HG03159 (cell line): ENCODE results near the gene TGFB1.
"Not testable (repeated sequence)": the region's sequence is repeated elsewhere in the genome, so short reads cannot be mapped to it uniquely, and the experiment has no call there.

Experiments
- ATAC-seq: cut with Tn5 transposase; IDR thresholded peaks from one replicate; pipeline ENCODE4 v1.9.1; 2021; ENCODE audit warnings: mild to moderate bottlenecking, moderate library complexity; ENCODE audit not compliant: unreplicated experiment

The TGFB1 gene

DNA sequence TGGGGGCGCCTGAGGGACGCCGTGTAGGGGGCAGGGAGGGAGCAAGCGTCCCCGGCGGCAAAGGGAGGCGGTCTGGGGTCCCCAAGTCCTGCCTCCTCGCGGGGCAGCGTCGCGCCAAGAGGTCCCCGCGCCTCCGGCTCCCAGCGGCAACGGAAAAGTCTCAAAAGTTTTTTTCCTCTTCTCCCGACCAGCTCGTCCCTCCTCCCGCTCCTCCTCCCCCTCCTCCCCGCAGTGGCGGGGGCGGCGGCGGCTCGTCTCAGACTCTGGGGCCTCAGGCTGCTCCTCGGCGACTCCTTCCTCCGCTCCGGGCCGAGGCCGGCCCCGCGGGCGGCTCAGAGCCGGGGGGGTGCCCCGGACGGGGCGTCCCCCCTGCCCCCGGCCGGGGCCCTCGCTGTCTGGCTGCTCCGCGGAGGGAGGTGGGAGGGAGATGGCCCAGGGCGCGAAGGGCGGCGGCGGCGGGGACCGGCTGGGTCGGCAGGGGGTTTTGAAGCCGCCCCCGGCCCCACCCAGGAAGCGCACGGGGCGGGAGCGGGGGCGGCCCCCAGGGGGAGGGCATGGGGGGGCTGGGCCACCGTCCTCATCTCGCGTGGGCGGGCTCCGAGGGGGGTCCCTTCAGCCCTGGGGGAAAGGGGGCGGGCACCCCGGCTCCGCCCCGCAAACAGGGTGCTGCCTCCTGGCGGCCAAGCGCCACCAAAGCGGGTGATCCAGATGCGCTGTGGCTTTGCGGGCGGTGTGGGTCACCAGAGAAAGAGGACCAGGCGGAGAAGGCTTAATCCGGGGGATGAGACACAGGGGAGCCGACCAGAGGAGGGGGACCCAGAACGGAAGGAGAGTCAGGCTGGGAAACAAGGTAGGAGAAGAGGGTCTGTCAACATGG lies at the start of gene TGFB1:
TGFB1 (minus strand) TSS at position 457 of the 877 bp plus-strand sequence. CDS start 878 bp downstream, outside the sequence.
- ATAC-seq = peak; percentile 50

DNA sequence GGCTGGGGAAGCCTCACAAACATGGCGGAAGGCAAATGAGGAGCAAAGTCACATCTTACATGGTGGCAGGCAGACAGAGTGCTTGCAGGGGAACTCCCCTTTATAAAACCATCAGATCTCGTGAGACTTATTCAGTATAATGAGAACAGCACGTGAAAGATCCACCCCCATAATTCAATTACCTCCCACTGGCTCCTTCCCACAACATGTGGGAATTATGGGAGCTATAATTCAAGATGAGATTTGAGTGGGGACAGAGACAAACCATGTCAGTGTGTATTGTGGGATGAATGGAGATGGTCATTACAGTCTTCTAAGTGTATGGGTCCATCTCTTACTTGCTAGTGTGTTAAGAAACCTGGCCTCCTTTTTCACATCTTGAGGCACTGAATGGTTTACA lies 48.3 kb upstream of the TGFB1 start:
- no peak for ATAC-seq

DNA sequence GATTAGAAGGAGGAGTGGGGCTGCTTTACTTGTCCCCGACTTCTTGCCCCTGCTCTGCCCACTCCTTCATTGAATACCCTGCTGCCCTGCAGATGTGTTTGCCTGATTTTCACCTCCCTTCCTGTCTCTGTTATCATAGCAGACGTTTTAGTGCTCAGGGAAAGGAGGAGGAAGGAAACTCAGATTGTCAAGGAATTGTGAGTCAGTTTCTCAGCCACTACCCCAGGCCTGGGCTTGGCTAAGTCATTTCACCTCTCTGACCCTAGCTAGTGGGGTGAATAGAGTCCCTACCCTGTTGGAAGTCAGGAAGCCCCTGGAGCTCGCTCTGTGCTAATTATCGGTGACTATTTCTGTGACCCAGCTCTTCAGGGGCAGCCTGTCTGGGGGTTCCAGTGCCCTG lies 47.8 kb upstream of the TGFB1 start:
- no peak for ATAC-seq

DNA sequence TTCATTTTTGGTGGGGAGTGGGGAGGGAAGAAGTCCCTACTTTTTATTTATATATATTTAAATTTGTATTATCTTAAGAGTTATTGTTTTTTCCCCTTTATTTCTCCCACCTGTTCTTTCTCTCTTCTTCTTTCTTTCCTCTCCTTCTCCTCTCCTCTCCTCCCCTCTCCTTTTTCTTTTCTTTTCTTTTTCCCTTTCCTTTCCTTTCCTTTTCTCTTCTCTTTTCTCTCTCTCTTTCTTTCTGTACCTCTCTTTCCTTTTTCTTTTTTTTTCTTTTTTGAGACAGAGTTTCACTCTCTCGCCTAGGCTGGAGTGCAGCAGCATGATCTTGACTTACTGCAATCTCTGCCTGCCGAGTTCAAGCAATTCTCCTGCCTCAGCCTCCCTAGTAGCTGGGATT lies 45.8 kb upstream of the TGFB1 start:
- no peak for ATAC-seq

DNA sequence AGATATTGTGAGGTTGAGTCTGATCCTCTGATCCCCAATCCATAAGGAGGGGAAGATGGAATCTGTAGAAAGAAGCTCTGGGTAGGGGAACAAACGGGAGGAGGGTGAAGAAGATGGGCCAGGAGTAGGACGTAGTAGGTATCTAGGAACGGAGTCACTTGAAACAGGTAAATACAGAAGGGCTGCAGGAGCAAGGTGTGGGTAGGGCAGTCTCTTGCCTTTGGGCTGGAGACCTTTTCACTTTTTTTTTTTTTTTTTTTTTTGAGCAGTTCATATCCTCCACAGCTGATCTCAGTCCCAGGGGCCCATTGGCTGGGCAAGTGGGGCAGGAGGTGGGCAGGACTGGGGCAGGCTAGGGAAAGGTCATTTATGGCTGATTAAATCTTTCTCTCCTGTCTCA lies 45.4 kb upstream of the TGFB1 start:
- no peak for ATAC-seq

DNA sequence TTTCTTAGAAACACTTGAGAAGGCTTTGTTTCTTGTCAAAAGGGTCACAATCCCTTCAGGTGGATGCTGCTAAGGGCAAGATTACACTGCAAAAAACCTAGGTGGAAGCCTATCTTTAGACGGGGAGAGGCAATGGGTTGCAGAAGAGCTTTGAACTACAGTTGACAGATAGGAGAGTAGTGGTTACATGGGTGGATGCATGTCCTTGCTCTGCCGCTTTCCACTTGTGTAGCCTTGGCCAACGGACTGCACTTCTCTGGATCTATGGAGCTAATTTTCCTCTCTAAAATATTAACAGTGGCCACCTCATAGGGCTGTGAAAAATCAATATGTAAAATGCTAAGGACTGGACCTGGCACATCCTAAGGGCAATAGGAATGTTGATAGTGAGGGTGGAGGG lies 44.9 kb upstream of the TGFB1 start:
- ATAC-seq = no peak

DNA sequence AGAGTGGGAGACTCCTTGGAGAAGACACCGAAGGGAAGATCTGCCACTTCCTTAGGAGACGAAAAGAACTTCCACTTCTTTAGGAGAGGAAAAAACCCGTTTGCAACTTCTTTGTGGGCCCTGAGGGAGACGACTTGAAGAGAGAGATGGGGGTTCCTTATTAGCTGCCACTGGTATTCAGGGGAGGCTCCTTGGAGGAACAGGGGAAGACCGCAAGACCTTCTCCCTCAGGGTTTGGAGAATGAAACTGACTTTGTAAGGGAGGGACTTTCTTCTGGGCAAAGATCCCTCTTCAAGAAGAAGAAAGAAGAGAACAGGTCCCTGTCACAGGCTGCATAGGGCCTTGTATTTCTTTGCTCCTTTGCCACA lies 44.3 kb upstream of the TGFB1 start:
- ATAC-seq = no peak

DNA sequence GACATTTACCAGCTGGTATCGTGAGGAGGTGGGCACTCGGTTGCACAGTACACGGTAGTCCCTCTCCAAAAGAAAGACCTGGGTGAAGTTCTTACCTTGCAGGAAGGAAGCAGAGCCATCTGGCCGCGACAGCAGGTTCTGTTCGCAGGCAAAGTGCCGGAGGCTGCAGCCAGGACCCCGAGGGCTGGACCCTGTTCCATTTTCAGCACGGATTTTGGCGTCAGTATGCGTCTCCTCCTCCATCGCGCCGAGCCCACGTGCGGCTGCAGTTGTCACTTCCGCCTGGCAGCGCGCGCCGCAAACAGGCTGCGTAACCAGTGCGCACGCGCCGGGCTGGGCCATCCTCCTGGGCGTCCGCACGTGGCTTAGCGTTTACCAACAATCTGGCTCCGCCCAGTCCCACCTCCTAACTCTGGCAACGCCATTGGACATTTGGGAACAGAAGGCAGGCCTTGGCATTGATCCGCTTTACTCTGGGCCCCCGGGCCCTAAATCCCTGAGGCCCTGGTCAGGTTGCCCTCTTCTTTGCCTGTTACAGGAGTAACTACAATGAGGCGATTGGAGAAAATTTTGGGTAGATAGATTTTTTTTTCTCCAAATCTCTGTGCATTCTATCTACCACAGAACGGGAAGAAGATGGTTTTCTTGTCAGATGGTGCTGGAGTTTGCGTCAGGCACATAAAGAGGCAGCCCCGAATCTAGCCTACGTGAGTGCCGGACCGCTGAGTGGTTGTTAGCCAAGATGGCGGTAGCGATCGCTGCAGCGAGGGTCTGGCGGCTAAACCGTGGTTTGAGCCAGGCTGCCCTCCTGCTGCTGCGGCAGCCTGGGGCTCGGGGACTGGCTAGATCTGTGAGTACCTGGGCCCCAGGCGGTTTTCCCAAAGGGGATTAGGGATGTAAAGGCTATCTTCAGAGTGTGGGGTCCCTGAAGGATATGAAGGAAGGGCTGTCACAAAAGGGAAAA lies 43.6 kb upstream of the TGFB1 start, which contains the start of the genes BCKDHA and EXOSC5:
BCKDHA (plus strand) TSS at position 733 of the 964 bp plus-strand sequence; CDS start at position 743, 10 bp downstream.
EXOSC5 (minus strand) TSS at position 274 of the 964 bp plus-strand sequence; CDS start at position 243, 31 bp downstream.
- peak; percentile 86 for ATAC-seq

DNA sequence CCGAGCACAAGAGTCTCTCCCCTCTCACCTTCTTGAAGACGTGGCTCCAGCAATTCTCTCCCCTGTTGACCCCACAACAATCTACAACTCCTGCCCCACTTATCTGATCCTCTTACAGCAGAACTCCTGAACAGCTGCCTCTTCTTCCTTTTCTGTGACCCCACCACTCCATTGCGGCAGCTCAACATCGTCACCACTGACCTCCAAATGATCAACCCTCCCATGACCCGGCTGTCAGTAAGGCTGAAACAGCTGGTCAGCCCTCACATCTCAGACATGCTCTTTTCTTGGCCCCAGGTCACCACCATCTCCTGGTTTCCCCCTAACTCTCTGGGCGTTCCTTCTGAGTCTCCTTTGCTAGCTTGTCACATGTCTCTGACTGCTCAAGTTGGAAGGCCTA lies 41.6 kb upstream of the TGFB1 start:
- ATAC-seq = no peak

DNA sequence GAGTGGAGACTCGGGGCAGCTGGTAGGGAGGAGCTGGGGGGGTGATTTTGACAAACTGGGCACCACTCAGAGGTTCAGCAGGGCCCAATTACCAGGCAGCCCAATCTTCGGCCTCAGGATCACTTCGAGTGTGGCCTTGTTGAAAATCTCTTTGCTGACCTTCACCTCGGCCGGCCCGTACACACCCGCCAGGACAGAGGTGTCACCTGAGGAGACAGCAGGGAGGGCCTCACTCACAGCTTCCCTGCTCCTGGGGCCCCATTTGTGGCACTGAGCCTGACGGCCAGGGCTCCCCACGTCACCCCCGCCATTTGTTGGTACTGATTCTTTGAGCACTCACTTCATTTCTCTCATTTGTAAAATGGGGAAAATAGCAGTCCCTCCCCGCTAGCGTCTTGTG lies 39.1 kb upstream of the TGFB1 start:
- ATAC-seq = no peak

DNA sequence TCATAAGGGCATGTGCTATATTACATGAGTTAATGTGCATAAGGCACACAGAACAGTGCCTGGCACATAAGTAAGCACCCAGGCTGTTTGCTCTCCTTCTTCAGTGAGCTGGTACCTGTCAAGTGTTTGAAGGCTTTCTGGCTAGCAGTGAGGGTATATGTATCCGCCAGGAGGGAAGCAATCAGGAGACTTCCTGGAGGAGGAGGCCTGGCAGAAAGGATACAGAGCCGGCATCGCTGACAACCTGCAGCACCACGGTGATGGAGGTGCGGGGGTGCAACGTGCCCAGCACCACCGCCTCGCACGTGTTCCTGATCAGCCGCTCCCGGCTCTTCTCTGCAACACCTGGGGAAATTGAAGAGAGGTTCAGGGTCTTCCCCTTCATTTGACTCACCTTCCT lies 37.9 kb upstream of the TGFB1 start:
- ATAC-seq = no peak

DNA sequence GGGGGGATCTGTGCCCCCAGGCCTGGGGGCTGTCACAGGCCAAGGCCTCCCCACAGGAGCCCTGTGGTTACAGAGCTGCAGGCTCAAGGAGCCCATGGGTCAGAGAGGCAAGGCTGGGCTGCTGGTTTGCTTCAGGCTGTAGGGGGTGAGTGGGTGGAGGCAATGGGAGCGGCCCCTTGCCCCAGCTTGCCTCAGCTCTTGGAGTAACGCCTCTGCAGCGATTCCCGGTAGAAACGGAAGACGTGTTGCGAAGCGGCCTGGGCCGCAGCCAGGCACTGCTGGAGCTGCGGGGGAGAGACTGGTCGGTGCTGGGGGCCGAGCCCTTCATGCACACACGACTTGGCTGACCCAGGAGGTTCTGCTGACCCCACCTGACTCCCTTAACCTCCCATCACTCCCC lies 32.7 kb upstream of the TGFB1 start:
- no peak for ATAC-seq

DNA sequence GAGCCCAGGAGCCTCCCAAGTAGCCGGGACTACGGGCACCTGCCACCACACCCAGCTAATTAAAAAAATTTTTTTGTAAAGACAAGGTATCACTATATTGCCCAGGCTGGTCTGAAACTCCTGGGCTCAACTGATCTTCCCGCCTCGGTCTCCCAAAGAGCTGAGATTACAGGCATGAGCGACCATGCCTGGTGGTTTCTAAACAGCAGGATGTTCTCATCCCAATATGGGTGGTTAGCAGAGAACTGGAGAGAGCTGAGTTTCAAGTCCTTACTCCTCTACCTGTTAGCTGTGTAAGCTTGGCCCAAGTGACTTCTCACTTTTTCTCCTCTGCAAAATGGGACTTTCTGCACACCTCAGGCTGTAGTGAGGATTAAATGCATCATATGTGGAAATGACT lies 30.6 kb upstream of the TGFB1 start:
- ATAC-seq = no peak

DNA sequence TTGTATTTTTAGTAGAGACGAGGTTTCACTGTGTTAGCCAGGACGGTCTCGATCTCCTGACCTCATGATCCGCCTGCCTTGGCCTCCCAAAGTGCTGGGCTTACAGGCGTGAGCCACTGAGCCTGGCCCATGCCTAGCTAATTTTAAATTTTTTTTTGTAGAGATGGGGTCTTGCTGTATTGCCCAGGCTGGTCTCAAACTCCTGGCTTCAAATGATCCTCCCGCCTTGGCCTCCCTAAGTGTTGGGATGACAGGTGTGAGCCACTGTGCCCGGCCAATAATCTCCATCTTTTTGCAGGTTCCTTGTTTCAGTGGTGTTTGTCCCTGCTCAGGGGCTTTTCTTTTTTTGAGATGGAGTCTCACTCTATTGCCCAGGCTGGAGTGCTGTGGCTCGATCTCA lies 27.8 kb upstream of the TGFB1 start:
- not testable (repeated sequence) for ATAC-seq

DNA sequence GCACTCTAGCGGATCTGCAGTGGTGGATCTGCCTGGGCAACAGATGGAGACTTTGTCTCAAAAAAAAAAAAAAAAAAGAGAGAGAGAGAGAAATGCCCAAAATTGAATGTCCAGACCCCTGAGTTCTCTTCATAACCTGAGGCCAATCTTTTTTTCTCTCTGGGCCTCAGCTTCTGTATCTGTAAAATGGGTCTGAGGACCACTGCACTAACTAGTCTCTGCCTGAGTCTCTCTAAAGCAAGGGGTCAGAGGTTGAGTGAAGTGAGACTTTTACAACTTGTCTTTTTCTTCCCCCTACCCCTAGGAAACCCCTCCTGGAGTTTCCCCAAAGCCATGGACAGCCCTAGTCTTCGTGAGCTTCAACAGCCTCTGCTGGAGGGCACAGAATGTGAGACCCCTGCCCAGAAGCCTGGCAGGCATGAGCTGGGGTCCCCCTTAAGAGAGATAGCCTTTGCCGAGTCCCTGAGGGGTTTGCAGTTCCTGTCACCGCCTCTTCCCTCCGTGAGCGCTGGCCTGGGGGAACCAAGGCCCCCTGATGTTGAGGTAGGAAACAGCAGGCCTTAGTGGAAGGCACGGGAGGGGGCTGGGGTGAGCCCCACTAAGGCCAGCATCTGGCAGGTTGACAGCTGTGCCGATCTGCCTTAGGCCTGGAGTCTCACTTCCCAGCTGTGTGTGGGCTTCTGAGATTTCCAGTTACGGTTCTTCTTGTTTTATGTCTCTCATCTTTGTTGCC lies 24.4 kb upstream of the TGFB1 start:
- no peak for ATAC-seq

DNA sequence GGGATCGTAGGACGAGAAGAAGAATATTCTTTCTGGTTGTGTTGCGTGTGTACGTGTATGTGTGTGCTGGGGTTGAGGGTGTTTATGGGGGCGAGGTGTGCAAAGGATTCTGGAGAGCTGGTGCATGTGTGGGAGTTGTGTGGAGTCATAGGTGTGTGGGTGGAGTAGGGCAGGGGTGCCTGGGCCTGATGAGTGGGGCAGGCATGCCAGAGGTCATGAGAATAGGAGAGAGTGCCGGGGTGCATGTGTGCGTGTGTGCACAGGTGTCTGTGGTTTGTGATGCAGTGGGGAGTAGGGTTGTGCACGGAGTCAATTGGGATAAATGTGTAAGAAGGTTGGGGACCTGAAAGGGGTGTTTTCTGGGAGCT lies 23.3 kb upstream of the TGFB1 start:
- ATAC-seq = no peak

DNA sequence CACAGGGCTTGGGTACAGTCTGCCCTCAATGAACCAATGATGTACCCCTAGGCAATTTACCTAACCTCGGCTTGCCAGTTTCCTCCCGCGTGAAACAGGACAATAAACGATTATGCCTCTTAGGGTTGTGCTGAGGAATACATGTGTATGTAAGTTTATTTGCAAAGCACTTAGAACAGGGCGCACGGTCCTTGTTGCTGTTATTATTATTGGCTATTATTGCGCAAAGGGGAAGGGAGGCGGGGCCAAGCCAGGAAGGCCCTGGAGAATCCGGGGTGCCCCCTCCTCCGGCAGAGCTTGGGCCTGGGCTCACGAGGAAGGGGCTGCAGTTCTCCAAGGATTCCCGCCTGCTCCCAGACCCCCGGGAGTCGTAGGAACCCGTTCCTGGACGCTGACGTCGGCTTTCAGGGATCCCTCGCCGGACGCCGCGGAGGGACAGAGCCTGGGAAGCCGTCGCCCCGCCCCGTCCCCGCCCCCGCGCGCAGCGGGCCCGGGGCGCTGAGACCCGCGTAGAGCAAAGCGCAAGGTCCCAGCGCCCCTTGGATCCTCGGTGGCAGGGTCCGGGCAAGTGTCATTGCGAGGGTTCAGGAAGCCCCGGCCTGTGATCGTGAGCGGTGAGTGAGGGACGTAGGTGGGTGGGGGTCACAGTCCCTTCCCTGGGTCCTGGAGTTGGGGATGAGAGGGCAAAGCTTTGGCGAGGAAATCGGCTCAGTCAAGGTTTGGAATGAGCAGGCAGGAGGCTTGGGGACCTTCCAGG lies 22.7 kb upstream of the TGFB1 start, which contains the start of gene TMEM91:
TMEM91 (plus strand) TSS at position 293 of the 757 bp plus-strand sequence. CDS start 1,777 bp downstream, outside the sequence.
- no peak for ATAC-seq

DNA sequence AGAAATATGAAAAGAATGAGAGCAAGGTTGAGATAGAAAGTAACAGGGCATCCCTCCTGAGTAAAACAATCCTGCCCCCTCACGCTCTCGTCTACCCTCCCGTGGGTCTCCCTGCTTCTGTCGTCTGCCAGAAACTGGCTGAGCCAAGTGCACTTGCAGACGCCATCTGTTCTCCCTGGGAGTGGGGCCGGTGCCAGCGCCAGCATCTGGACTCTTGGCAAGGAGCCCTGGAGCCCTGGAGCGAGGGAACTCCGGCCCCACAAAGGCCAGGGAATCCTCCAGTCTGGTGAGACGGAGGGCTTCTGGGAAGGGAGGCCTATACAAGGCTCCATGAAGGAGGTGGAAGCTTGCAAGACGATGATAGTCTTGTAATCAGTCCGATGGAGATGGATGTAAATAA lies 20.3 kb upstream of the TGFB1 start:
- no peak for ATAC-seq

DNA sequence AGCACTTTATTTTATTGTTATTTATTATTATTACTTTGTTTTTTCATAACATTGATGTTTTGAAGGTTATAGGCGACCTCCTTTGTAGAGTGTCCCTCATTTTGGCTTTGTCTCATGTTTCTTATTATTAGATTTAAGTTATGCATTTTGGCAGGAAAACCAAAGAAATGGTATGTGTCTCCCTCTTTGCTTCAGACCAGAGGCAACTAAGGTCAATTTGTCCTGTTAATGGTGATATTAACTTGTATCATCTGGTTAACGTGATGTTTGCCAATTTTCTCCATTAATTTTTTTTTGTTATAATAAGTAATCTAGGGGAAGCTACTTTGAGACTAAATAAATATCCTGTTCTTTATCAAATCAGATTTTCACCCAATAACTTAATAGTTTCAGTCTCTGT lies 18.8 kb upstream of the TGFB1 start:
- no peak for ATAC-seq

DNA sequence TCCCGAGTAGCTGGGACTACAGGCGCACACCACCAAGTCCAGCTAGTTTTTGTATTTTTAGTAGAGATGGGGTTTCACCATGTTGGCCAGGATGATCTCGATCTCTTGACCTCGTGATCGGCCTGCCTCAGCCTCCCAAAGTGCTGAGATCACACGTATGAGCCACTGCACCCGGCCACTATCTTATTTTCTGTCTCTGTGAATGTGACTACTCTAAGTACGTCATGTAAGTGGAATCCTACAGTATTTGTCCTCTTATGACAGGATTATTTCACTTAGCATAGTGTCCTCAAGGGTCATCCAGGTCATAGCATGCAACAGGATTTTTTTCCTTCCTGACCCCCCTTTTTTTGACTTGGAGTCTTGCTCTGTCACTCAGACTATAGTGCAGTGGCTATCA lies 17.8 kb upstream of the TGFB1 start:
- ATAC-seq = no peak
